CD4-positive, alpha-beta T cell (primary cell): Measurements from ENCODE around the gene SIX5. TPM values are rescaled to one million over a fixed set of nuclear protein-coding genes. Genes with fewer than 3 reads are reported as not detected.

ENCODE experiments used
- ATAC-seq: fragments of 200-7000 bp; cut with Tn5 transposase; one replicate; pipeline ENCODE4 v1.10.0; 2022; ENCODE audit warnings: mild to moderate bottlenecking; ENCODE audit not compliant: poor library complexity
- CTCF ChIA-PET: fragments of 350-600 bp; sonication (Branson Sonifier 250); formaldehyde crosslinking; loops from one replicate; lab custom pipeline; 2021; ENCODE audit warnings: antibody characterized with exemption, inconsistent platforms; lab: Charles Lee
- POLR2A ChIA-PET: fragments of 350-600 bp; sonication (Branson Sonifier 250); formaldehyde crosslinking; loops from one replicate; lab custom pipeline; 2021; ENCODE audit warnings: antibody characterized with exemption, inconsistent platforms; lab: Charles Lee
- DNase-seq, 14 experiments: peaks; one replicate each; pipeline ENCODE4 v3.0.0-alpha.2; 2013 to 2020; ENCODE audit warnings: mixed read lengths in 2 of 14
- H3K27ac ChIP-seq, 2 donors: one replicate each; pipeline versions ENCODE4 v1.5.1 to v1.7.0; 2013; ENCODE audit warnings: low read length in 2 of 2, low read depth in 1 of 2, mild to moderate bottlenecking in 1 of 2
- H3K27me3 ChIP-seq, 2 experiments: 1 replicate in 1 of 2; 2 replicates in 1 of 2; pipeline versions ENCODE4 v1.6.1 to v1.7.0; 2013; ENCODE audit warnings: low read length in 2 of 2, control low read depth in 1 of 2, mild to moderate bottlenecking in 1 of 2, moderate library complexity in 1 of 2; ENCODE audit not compliant: insufficient read depth in 2 of 2, control insufficient read depth in 1 of 2
- H3K36me3 ChIP-seq: one replicate; pipeline ENCODE4 v1.6.1; 2013; ENCODE audit warnings: low read length, control low read depth; ENCODE audit not compliant: insufficient read depth
- H3K4me1 ChIP-seq: one replicate; pipeline ENCODE4 v1.6.1; 2013; ENCODE audit warnings: low read length, control low read depth; ENCODE audit not compliant: insufficient read depth
- H3K4me3 ChIP-seq: one replicate; pipeline ENCODE4 v1.5.1; 2013; ENCODE audit warnings: mild to moderate bottlenecking, low read length, moderate library complexity
- H3K9me3 ChIP-seq, 2 experiments: 1 replicate in 1 of 2; 2 replicates in 1 of 2; pipeline versions ENCODE4 v1.6.1 to v1.7.0; 2013; ENCODE audit warnings: low read length in 2 of 2, mild to moderate bottlenecking in 2 of 2, control low read depth in 1 of 2, moderate library complexity in 1 of 2; ENCODE audit not compliant: control insufficient read depth in 1 of 2, insufficient read depth in 1 of 2
- H3K27ac Mint-ChIP-seq: one replicate; pipeline ENCODE4 v1.8.0; 2020; ENCODE audit warnings: mixed read lengths
- H3K27me3 Mint-ChIP-seq: one replicate; pipeline ENCODE4 v1.8.0; 2021; ENCODE audit warnings: mixed read lengths
- H3K36me3 Mint-ChIP-seq: one replicate; pipeline ENCODE4 v1.8.0; 2021; ENCODE audit warnings: low read depth, mixed read lengths
- H3K4me1 Mint-ChIP-seq: one replicate; pipeline ENCODE4 v1.8.0; 2021; ENCODE audit warnings: low read depth, mixed read lengths
- H3K4me3 Mint-ChIP-seq: one replicate; pipeline ENCODE4 v1.8.0; 2020; ENCODE audit warnings: mild to moderate bottlenecking, mixed read lengths
- H3K9me3 Mint-ChIP-seq: one replicate; pipeline ENCODE4 v1.8.0; 2020; ENCODE audit warnings: mixed read lengths
- CTCF ChIP-seq: fragments of 200-600 bp; IDR thresholded peaks from one replicate; pipeline ENCODE4 v1.8.0; 2022; ENCODE audit warnings: antibody characterized with exemption, mild to moderate bottlenecking
- intact Hi-C, 2 experiments: fragments of 100-400 bp; cut with DNase I in 1 of 2; cut with micrococcal nuclease in 1 of 2; formaldehyde crosslinking; loops; one replicate each; pipeline versions ENCODE4 v1.15.1 to v1.9.0; 2023 to 2025; cut with DNase I, micrococcal nuclease
- total RNA-seq, 174 experiments: library from RNA in 2 of 174; stranded (reverse) in 2 of 174; gene quantifications; one replicate each; pipeline ENCODE4 v1.2.3 and lab custom pipeline; 2021 to 2026

SIX5 gene
- total RNA-seq, 2 experiments from 2014 or later: 0.58 to 0.59 TPM

GRCh38 chr19:45742969-45743368 lies 26.1 kb downstream of the SIX5 start:
- CTCF ChIA-PET: no interaction called here
- POLR2A ChIA-PET: no interaction called here
- H3K4me1 Mint-ChIP-seq: no peaks in the 10 kb centered on the region
- H3K27me3 Mint-ChIP-seq: peaks cover 19% of the 10 kb centered on the region
- H3K4me3 Mint-ChIP-seq: no peak overlapping the region
- Histone ChIP-seq H3K4me1 (no peaks in the 10 kb centered on the region), H3K9me3 (no peaks in the 10 kb centered on the region), H3K27me3 (peaks cover 0 to 5% of the 10 kb centered on the region in 2 experiments), H3K4me3 (no peak overlapping the region), H3K36me3 (no peaks in the 10 kb centered on the region), H3K27ac (no peak overlapping the region)
- intact Hi-C loops: no loop called here
- ATAC-seq (no peak), DNase-seq (no peak)
- no peaks in the 10 kb centered on the region for H3K9me3 Mint-ChIP-seq
- H3K27ac Mint-ChIP-seq: no peak overlapping the region
- no peaks in the 10 kb centered on the region for H3K36me3 Mint-ChIP-seq
- no peak for TF ChIP-seq CTCF

GRCh38 chr19:45739498-45740439 lies 29.3 kb downstream of the SIX5 start:
- no peak overlapping the region for H3K27ac ChIP-seq
- no peak overlapping the region for H3K4me3 ChIP-seq
- Mint-ChIP-seq H3K4me1 (no peaks in the 10 kb centered on the region), H3K4me3 (no peak overlapping the region), H3K36me3 (no peaks in the 10 kb centered on the region), H3K27me3 (peaks cover 5% of the 10 kb centered on the region), H3K27ac (no peak overlapping the region), H3K9me3 (no peaks in the 10 kb centered on the region)
- no peaks in the 10 kb centered on the region for H3K36me3 ChIP-seq
- POLR2A ChIA-PET: no interaction called here
- no peak for TF ChIP-seq CTCF
- H3K27me3 ChIP-seq: no peaks in the 10 kb centered on the region
- no peaks in the 10 kb centered on the region for H3K9me3 ChIP-seq
- intact Hi-C loops: no loop called here
- H3K4me1 ChIP-seq: no peaks in the 10 kb centered on the region
- DNase-seq: no peak
- ATAC-seq: no peak
- CTCF ChIA-PET: no interaction called here

- H3K4me1 ChIP-seq: peaks cover 27% of the 10 kb centered on the region
- ChIA-PET POLR2A (interaction anchor here (0.9 kb wide), 1 partner anchor 16 kb away, joined by 3 read pairs; no protein-coding TSS in a partner anchor), CTCF (no interaction called here)
- H3K36me3 ChIP-seq: no peaks in the 10 kb centered on the region
- H3K4me3 ChIP-seq: no peak within 1 kb of the TSS
- Mint-ChIP-seq H3K4me3 (peak within 1 kb of the TSS; percentile 64), H3K9me3 (no peaks in the 10 kb centered on the region), H3K27ac (no peak within 1 kb of the TSS), H3K36me3 (peaks cover 12% of the 10 kb centered on the region), H3K27me3 (no peaks in the 10 kb centered on the region), H3K4me1 (peaks cover 24% of the 10 kb centered on the region)
- intact Hi-C loops: loop anchor here in 1 of 2 experiments (2.0 to 5.0 kb wide), 2 partner anchors 38 to 154 kb away; partner anchors contain the start of gene IRF2BP1
- no peak within 1 kb of the TSS for H3K27ac ChIP-seq
- no peak for ATAC-seq
- H3K27me3 ChIP-seq: no peaks in the 10 kb centered on the region
- no peak for TF ChIP-seq CTCF
- no peaks in the 10 kb centered on the region for H3K9me3 ChIP-seq
- DNase-seq: peak in 1 of 14 experiments; percentile 42
Observed at GRCh38 chr19:45733160-45733810, 35.8 kb downstream of the SIX5 start, which contains the start of gene MEIOSIN. Gene MEIOSIN, plus strand, starts transcription at chr19:45733439. Its CDS starts 1,938 bp downstream, at chr19:45735377.
